H1 (cell line): ENCODE measurements around the gene CTIF. TPM values are rescaled to one million over a fixed set of nuclear protein-coding genes. Genes with fewer than 3 reads are reported as not detected.

Experiments used
- CTCF ChIA-PET: fragments of 300-600 bp; sonication (Branson Sonifier 250); formaldehyde crosslinking; loops from one replicate; lab custom pipeline; 2021; ENCODE audit not compliant: partially characterized antibody; lab: Charles Lee
- POLR2A ChIA-PET: fragments of 300-600 bp; sonication (Branson Sonifier 250); formaldehyde crosslinking; loops from one replicate; lab custom pipeline; 2021; ENCODE audit warnings: inconsistent platforms; ENCODE audit not compliant: partially characterized antibody; lab: Charles Lee
- DNase-seq, 2 experiments: peaks; one replicate each; pipeline versions ENCODE4 v3.0.0 to v3.0.0-alpha.2; 2010 to 2022; ENCODE audit warnings: low spot score in 2 of 2, low read depth in 1 of 2, mixed read lengths in 1 of 2
- FAIRE-seq: peaks from 2 replicates; lab custom pipeline; 2011; peaks lifted over from hg19 to GRCh38; lab: Jason Lieb, UNC
- H2AFZ ChIP-seq: 2 replicates; pipeline ENCODE4 v1.8.1; 2012; ENCODE audit warnings: low read length, inconsistent platforms
- H2AK5ac ChIP-seq: 2 replicates; pipeline ENCODE4 v1.6.1; 2013; ENCODE audit warnings: low read depth, low read length
- H2BK120ac ChIP-seq: replicated peaks from 2 replicates; pipeline ENCODE3; 2013; ENCODE audit warnings: low read depth, low read length, inconsistent platforms
- H2BK12ac ChIP-seq: 2 replicates; pipeline ENCODE4 v1.6.1; 2013; ENCODE audit warnings: low read depth, low read length
- H2BK15ac ChIP-seq: 2 replicates; pipeline ENCODE4 v1.6.1; 2013; ENCODE audit warnings: low read length
- H2BK20ac ChIP-seq: 2 replicates; pipeline ENCODE4 v1.6.1; 2013; ENCODE audit warnings: low read length
- H2BK5ac ChIP-seq: 2 replicates; pipeline ENCODE4 v1.6.1; 2013; ENCODE audit warnings: low read depth, low read length
- H3K14ac ChIP-seq: 2 replicates; pipeline ENCODE4 v1.6.1; 2013; ENCODE audit warnings: inconsistent platforms; ENCODE audit not compliant: insufficient read length
- H3K18ac ChIP-seq: 2 replicates; pipeline ENCODE4 v1.6.1; 2013; ENCODE audit warnings: low read length; ENCODE audit errors: extremely low read depth
- H3K23ac ChIP-seq: 2 replicates; pipeline ENCODE4 v1.6.1; 2013; ENCODE audit warnings: inconsistent platforms; ENCODE audit not compliant: insufficient read length
- H3K23me2 ChIP-seq: 2 replicates; pipeline ENCODE4 v1.6.1; 2013; ENCODE audit warnings: low read depth, low read length
- H3K27ac ChIP-seq: 2 replicates; pipeline ENCODE4 v1.6.1; 2011; ENCODE audit warnings: low read depth, low read length, inconsistent platforms
- H3K27me3 ChIP-seq, 4 experiments: replicated peaks in 1 of 4; 1 replicate in 1 of 4; 2 replicates in 3 of 4; pipeline versions ENCODE4 v1.6.1 to v1.8.1; 2011 to 2013; ENCODE audit warnings: low read length in 3 of 4, mild to moderate bottlenecking in 3 of 4, inconsistent platforms in 2 of 4, mixed read lengths in 2 of 4, moderate library complexity in 1 of 4; ENCODE audit not compliant: control insufficient read depth in 3 of 4, insufficient read depth in 3 of 4; ENCODE audit errors: extremely low read depth in 1 of 4
- H3K36me3 ChIP-seq, 4 experiments: 2 replicates each; pipeline versions ENCODE4 v1.6.1 to v1.8.1; 2011 to 2013; ENCODE audit warnings: mild to moderate bottlenecking in 4 of 4, low read length in 3 of 4, moderate library complexity in 2 of 4, control low read depth in 1 of 4, inconsistent platforms in 1 of 4; ENCODE audit not compliant: insufficient read depth in 4 of 4, control insufficient read depth in 2 of 4
- H3K4ac ChIP-seq: replicated peaks from 2 replicates; pipeline ENCODE3; 2013; ENCODE audit warnings: low read length, low read depth, mixed read lengths, inconsistent platforms; ENCODE audit not compliant: insufficient read length
- H3K4me1 ChIP-seq, 4 experiments: replicated peaks in 1 of 4; 1 replicate in 1 of 4; 2 replicates in 3 of 4; pipeline versions ENCODE4 v1.6.1 to v1.8.1; 2011 to 2013; ENCODE audit warnings: low read length in 3 of 4, inconsistent platforms in 2 of 4, mixed read lengths in 1 of 4; ENCODE audit not compliant: insufficient read depth in 4 of 4, control insufficient read depth in 3 of 4
- H3K4me2 ChIP-seq, 2 experiments: 2 replicates each; pipeline versions ENCODE4 v1.6.1 to v1.8.1; 2011 to 2013; ENCODE audit warnings: low read depth in 2 of 2, low read length in 2 of 2, control low read depth in 1 of 2, inconsistent platforms in 1 of 2, mild to moderate bottlenecking in 1 of 2; ENCODE audit not compliant: insufficient read depth in 1 of 2
- H3K4me3 ChIP-seq, 4 experiments: fragments of 200-600, 300-600 bp in 1 of 4; sonication (generic), shearing (Covaris generic), sonication (Bioruptor Twin) in 1 of 4; 2 replicates each; pipeline versions ENCODE4 v1.5.1 to v1.8.1; 2011 to 2016; ENCODE audit warnings: low read length in 4 of 4, low read depth in 3 of 4, control low read depth in 2 of 4, inconsistent platforms in 2 of 4, mild to moderate bottlenecking in 2 of 4, mixed read lengths in 1 of 4, moderate library complexity in 1 of 4; ENCODE audit not compliant: insufficient read depth in 2 of 4; ENCODE audit errors: extremely low read depth in 1 of 4
- H3K56ac ChIP-seq: replicated peaks from 2 replicates; pipeline ENCODE3; 2013; ENCODE audit warnings: low read depth, mild to moderate bottlenecking, mixed read lengths, low read length, inconsistent platforms; ENCODE audit not compliant: insufficient read length
- H3K79me1 ChIP-seq: 2 replicates; pipeline ENCODE4 v1.6.1; 2013; ENCODE audit warnings: low read depth, low read length, control low read depth
- H3K79me2 ChIP-seq, 2 experiments: 2 replicates each; pipeline versions ENCODE4 v1.6.1 to v1.8.1; 2012 to 2013; ENCODE audit warnings: low read length in 2 of 2, mild to moderate bottlenecking in 2 of 2, inconsistent platforms in 1 of 2; ENCODE audit not compliant: insufficient read depth in 2 of 2, control insufficient read depth in 1 of 2
- H3K9ac ChIP-seq, 4 experiments: replicated peaks in 1 of 4; 1 replicate in 1 of 4; 2 replicates in 3 of 4; pipeline versions ENCODE4 v1.6.1 to v1.8.1; 2011 to 2013; ENCODE audit warnings: low read depth in 3 of 4, low read length in 3 of 4, control low read depth in 2 of 4, mild to moderate bottlenecking in 2 of 4, moderate library complexity in 2 of 4, inconsistent platforms in 1 of 4; ENCODE audit errors: extremely low read depth in 1 of 4
- H3K9me3 ChIP-seq, 2 experiments: 2 replicates each; pipeline versions ENCODE4 v1.6.1 to v1.8.1; 2012 to 2013; ENCODE audit warnings: mild to moderate bottlenecking in 2 of 2, moderate library complexity in 2 of 2, control low read depth in 1 of 2, inconsistent platforms in 1 of 2, low read depth in 1 of 2, low read length in 1 of 2, mixed read lengths in 1 of 2; ENCODE audit not compliant: insufficient read depth in 2 of 2
- H4K20me1 ChIP-seq, 2 experiments: replicated peaks in 1 of 2; 2 replicates each; pipeline versions ENCODE3 to v1.8.1; 2011 to 2013; ENCODE audit warnings: inconsistent platforms in 2 of 2, low read length in 2 of 2, mild to moderate bottlenecking in 1 of 2; ENCODE audit not compliant: insufficient read depth in 2 of 2, control insufficient read depth in 1 of 2
- H4K5ac ChIP-seq: 2 replicates; pipeline ENCODE4 v1.6.1; 2013; ENCODE audit warnings: low read length, low read depth, mixed read lengths, inconsistent platforms; ENCODE audit not compliant: insufficient read length
- H4K8ac ChIP-seq: 2 replicates; pipeline ENCODE4 v1.8.0; 2013; ENCODE audit warnings: mild to moderate bottlenecking, moderate library complexity, low read length, inconsistent platforms; ENCODE audit not compliant: insufficient read depth; ENCODE audit errors: extremely low read depth
- H4K91ac ChIP-seq: replicated peaks from 2 replicates; pipeline ENCODE3; 2013; ENCODE audit warnings: low read length, mixed read lengths, inconsistent platforms; ENCODE audit not compliant: insufficient read length
- ATF3 ChIP-seq: IDR thresholded peaks from 2 replicates; pipeline ENCODE4 v1.6.1; 2011; ENCODE audit warnings: low read depth, mild to moderate bottlenecking, low read length; ENCODE audit not compliant: insufficient read depth
- HDAC2 ChIP-seq, 2 experiments: fragments of 300-600 bp in 1 of 2; sonication (generic) in 1 of 2; IDR thresholded peaks; 2 replicates each; pipeline ENCODE4 v1.6.1; 2011 to 2012; ENCODE audit warnings: low read depth in 2 of 2, low read length in 2 of 2, mild to moderate bottlenecking in 2 of 2, moderate library complexity in 2 of 2, borderline replicate concordance in 1 of 2, inconsistent platforms in 1 of 2
- PHF8 ChIP-seq: fragments of 200-600 bp; sonication (generic); conservative IDR thresholded peaks from 2 replicates; pipeline ENCODE4 v1.7.1; 2012; ENCODE audit warnings: low read depth, mild to moderate bottlenecking, inconsistent platforms, low read length, moderate library complexity
- POU5F1 ChIP-seq: IDR thresholded peaks from 2 replicates; pipeline ENCODE4 v1.6.1; 2011; ENCODE audit warnings: low read depth, mild to moderate bottlenecking, low read length, moderate library complexity
- SAP30 ChIP-seq: fragments of 300-600 bp; sonication (generic); IDR thresholded peaks from 2 replicates; pipeline ENCODE4 v1.7.1; 2012; ENCODE audit warnings: low read length, moderate library complexity, mild to moderate bottlenecking, inconsistent platforms; ENCODE audit not compliant: insufficient read depth, insufficient replicate concordance
- SP4 ChIP-seq: IDR thresholded peaks from 2 replicates; pipeline ENCODE4 v1.6.1; 2012; ENCODE audit warnings: low read length, inconsistent platforms
- TBP ChIP-seq: IDR thresholded peaks from 2 replicates; pipeline ENCODE4 v1.6.1; 2011; ENCODE audit warnings: low read depth, low read length, improper control_type of control experiment
- ZNF274 ChIP-seq: IDR thresholded peaks from 2 replicates; pipeline ENCODE4 v1.7.0; 2012; ENCODE audit warnings: low read length, borderline replicate concordance; ENCODE audit errors: extremely low read depth
- polyA plus RNA-seq, 7 experiments: library from polyadenylated mRNA; depleted of rRNA in 3 of 7; stranded (reverse) in 5 of 7; unstranded in 2 of 7; fragments of >200 nt in 5 of 7; fragments of 200-250 nt in 2 of 7; gene quantifications; 1 replicate in 5 of 7; 2 replicates in 1 of 7; 4 replicates in 1 of 7; pipeline versions ENCODE4 v1.2.1 to v1.2.3, GENCODE V29; 2011 to 2013; ENCODE audit warnings: missing spikeins in 2 of 7, mixed read lengths in 2 of 7
- total RNA-seq: library from RNA; stranded (reverse); fragmentation: NEBNext Ultra II Directional; extraction: Animal tissue kit (Norgen Biotek cat#: 25700); gene quantifications from 2 replicates; pipeline ENCODE4 v1.2.1, GENCODE V29; 2021

Gene CTIF
- total and polyA plus RNA-seq, 2 of the 8 experiments (the other 6 are each of a cell fraction or from before 2014, with no cell fraction given), result 9.0 to 17.8 TPM

GRCh38 chr18:48810805-48811204, 272.0 kb downstream of the CTIF start:
- no peaks in the 10 kb centered on the region for H3K27me3 ChIP-seq
- no peak for TF ChIP-seq PHF8
- no peak for TF ChIP-seq POU5F1
- TF ChIP-seq SAP30, result no peak
- TF ChIP-seq TBP, result no peak
- no peak for TF ChIP-seq HDAC2 (IDR thresholded peaks at IDR 0.05; ENCODE audit: borderline replicate concordance in 1 of 2, low read depth in 2 of 2, low read length in 2 of 2)
- TF ChIP-seq ATF3, result no peak
- TF ChIP-seq ZNF274, result no peak
- no peak for TF ChIP-seq SP4
- no peaks in the 10 kb centered on the region for H4K20me1 ChIP-seq
- no peak overlapping the region for H3K27ac ChIP-seq
- no peaks in the 10 kb centered on the region for H3K9me3 ChIP-seq
- no peak for DNase-seq
- H4K91ac ChIP-seq, result no peak overlapping the region
- no peak for FAIRE-seq
- H3K4me3 ChIP-seq, result no peak overlapping the region
- H3K4me1 ChIP-seq, result no peaks in the 10 kb centered on the region
- H3K9ac ChIP-seq, result no peak overlapping the region
- H3K4ac ChIP-seq, result no peak overlapping the region
- no peak overlapping the region for H2AK5ac ChIP-seq
- H3K56ac ChIP-seq, result no peak overlapping the region
- no peak overlapping the region for H2BK120ac ChIP-seq
- no peak overlapping the region for H2BK20ac ChIP-seq
- H3K4me2 ChIP-seq, result no peak overlapping the region
- no peak overlapping the region for H3K23ac ChIP-seq
- H4K8ac ChIP-seq, result no peak overlapping the region
- no peak overlapping the region for H2AFZ ChIP-seq
- no peak overlapping the region for H2BK5ac ChIP-seq
- H2BK12ac ChIP-seq, result no peak overlapping the region
- CTCF ChIA-PET, result no interaction called here
- no peak overlapping the region for H3K14ac ChIP-seq
- no peaks in the 10 kb centered on the region for H3K79me1 ChIP-seq
- H2BK15ac ChIP-seq, result no peak overlapping the region
- H4K5ac ChIP-seq, result no peak overlapping the region
- no peak overlapping the region for H3K18ac ChIP-seq
- no peaks in the 10 kb centered on the region for H3K79me2 ChIP-seq
- no peaks in the 10 kb centered on the region for H3K36me3 ChIP-seq
- POLR2A ChIA-PET, result interaction anchor here (0.7 kb wide), 1 partner anchor 109 kb away, joined by 3 read pairs; no protein-coding TSS in a partner anchor
- no peaks in the 10 kb centered on the region for H3K23me2 ChIP-seq
